Activated CD4-positive, alpha-beta T cell treated with anti-CD3 and anti-CD28 coated beads, Interleukin-2, Interleukin-6, amounts not matched to agents 100 ng/mL and 50 ng/mL, durations not matched to agents 16 hours and 8 hours (primary cell): ENCODE measurements around the gene RD3L.
A peak's percentile ranks its signal among the peaks of the same experiment; 100 is the strongest.
"Not testable (repeated sequence)": the region's sequence is repeated elsewhere in the genome, so short reads cannot be mapped to it uniquely, and the experiment has no call there.

ENCODE experiments used
- DNase-seq: peaks from one replicate; pipeline ENCODE4 v3.0.0-alpha.2; 2020

The RD3L gene

GRCh38 chr14:103941973-103942736, at the start of gene RD3L:
Gene RD3L, minus strand, starts transcription at chr14:103942529. Its CDS starts 834 bp downstream, at chr14:103941695.
- DNase-seq: no peak

- DNase-seq: no peak
Observed at GRCh38 chr14:103989964-103990363, 47.6 kb upstream of the RD3L start.

DNA sequence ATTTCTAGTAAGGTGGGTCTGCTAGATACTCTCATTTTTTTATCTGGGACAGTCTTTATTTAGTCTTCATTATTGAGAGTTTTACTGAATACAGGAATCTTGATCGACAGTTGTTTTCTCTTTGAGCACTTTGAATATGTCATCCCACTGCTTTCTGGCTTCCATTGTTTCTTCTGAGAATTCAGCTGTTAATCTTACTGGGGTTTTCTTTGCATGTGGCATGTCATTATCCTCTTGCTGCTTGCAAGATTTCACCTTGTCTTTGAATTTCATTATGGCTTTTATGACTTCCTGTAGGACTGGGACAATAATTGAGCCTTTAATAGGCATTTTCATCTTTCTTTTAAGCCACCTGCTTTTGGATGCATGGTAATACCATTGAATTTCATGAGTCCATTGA, 46.7 kb upstream of the RD3L start:
- DNase-seq: no peak

DNA sequence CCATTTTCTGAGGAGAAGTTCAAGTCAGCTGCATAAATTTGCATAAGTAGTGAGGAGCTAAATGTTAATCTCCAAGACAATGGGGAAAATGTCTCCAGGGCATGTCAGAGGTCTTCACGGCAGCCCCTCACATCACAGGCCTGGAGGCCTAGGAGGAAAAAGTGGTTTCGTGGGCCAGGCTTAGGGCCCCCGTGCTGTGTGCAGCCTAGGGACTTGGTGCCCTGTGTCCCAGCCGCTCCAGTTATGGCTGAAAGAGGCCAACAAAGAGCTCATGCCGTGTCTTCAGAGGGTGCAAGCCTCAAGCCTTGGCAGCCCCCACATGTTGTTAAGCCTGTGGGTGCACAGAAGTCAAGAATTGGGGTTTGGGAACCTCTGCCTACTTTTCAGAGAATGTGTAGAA, 41.9 kb upstream of the RD3L start:
- DNase-seq: no peak

DNA sequence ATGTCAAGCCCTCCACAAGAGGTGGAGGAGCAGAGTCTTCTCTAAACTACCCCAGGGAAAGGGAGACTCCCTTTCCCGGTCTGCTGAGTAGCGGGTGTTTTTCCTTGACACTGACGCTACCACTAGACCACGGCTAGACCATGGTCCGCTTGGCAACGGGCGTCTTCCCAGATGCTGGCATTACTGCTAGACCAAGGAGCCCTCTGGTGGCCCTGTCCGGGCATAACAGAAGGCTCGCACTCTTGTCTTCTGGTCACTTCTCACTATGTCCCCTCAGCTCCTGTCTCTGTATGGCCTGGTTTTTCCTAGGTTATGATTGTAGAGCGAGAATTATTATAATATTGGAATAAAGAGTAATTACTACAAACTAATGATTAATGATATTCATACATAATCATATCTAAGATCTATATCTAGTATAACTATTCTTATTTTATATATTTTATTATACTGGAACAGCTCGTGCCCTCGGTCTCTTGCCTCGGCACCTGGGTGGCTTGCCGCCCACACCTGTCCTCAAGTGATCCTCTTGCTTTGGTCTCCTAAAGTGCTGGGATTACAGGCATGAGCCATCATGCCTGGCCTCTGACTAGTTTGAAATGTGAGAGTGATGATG, 38.4 kb upstream of the RD3L start:
- DNase-seq: not testable (repeated sequence)

GRCh38 chr14:103974575-103974974, 32.2 kb upstream of the RD3L start:
- DNase-seq: no peak

DNA sequence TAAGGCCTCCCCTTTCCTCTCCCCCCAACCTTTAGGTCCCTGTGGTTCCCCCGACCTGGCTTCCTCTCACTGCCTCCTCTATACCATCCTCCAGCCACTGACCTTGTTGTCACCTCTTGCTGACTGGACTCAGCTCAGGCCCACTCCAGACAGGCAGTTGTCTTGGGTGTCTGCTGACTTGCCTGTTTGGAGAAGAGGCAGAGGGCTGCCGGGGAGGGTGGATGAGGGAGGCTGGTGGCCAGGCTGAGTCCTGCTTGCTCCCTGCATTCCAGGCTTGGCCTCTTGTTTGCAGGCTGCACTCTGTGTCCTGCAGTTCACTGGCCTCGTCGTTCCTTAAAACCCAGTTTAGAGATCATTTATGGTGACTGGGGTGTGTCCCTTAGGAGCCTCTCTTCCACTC, 31.0 kb upstream of the RD3L start:
- no peak for DNase-seq

- DNase-seq: no peak
Observed at GRCh38 chr14:103969961-103970360, 27.6 kb upstream of the RD3L start.

- no peak for DNase-seq
Observed at GRCh38 chr14:103966631-103967030, 24.3 kb upstream of the RD3L start.

- DNase-seq: no peak
Observed at GRCh38 chr14:103961928-103962578, 19.7 kb upstream of the RD3L start.

GRCh38 chr14:103960457-103961055, 18.2 kb upstream of the RD3L start:
- no peak for DNase-seq

GRCh38 chr14:103949131-103949790, 6.9 kb upstream of the RD3L start:
- DNase-seq: no peak

- DNase-seq: no peak
Observed at GRCh38 chr14:103948442-103948841, 6.1 kb upstream of the RD3L start.

GRCh38 chr14:103946975-103947374, 4.6 kb upstream of the RD3L start:
- no peak for DNase-seq

- DNase-seq: no peak
Observed at GRCh38 chr14:103943673-103944072, 1.3 kb upstream of the RD3L start.

GRCh38 chr14:103941462-103941861, 867 bp downstream of the RD3L start:
- no peak for DNase-seq

DNA sequence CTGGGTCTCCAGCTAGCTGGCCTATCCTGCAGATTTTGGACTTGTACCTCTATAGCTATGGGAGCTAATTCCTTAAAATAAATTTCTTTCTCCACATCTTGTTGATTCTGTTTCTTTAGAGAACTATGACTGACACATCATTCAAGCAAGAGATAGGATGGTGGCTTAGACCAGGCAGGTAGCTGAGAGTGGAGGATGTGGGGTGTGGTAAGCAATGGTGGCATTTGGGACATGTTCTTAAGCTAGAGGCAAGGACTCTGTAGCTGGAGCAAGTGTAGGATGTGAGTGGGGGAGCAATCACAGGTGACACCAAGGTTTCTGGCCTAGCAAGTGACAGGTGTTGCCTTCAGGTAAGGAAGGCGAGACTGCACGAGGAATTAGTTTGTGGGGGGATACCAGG, 7.2 kb downstream of the RD3L start:
- no peak for DNase-seq

DNA sequence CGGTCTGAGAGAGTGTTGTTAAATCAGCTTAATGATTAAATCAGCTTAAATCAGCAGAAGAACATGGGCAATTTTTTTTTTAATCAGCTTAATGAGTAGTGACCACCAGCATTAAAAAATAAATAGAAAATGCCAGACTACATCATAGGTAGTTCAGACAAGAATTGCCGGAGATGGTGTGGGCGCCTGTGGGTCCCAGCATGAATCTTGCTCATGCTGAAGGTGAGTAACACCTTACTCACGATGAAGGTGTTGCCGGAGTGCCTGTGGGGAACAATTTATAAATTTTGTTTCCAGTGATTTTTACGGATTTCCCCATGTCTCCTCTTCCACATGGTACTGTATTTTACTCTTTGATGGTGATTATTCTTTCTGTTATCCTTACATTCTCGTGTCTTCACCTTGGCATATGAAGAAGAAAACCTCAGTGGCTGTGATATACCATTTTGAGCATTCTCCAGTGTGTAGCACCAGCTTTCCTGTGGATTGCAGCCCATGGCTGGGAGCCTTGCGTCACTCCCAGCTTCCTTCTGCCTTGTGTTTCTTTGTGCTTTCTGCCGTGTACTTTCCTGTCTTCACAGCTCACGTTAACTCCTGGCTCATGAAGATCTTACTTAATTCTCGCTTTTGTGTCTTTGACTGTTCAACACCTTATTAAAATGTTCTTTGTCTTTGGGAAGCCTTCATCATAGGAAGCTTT, 9.4 kb downstream of the RD3L start:
- DNase-seq: no peak

DNA sequence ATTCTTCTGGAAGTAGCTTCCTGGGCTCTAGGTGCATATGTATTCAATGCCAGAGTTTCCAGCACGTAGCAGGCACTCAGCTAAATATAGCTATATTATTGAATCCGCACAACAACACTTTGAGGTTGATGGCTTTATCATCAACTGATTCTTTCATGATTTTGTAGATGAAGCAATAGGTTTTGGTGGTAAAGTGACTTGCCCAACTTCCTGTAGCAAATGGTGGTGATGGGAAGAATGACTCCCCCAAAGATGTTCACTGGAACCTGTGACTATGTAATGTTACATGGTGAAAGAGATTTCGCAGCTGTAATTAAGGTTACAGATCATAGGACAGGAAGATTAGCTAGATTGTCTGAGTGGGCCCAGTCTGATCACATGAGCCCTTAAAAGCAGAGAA, 10.9 kb downstream of the RD3L start:
- DNase-seq: peak; percentile 16

DNA sequence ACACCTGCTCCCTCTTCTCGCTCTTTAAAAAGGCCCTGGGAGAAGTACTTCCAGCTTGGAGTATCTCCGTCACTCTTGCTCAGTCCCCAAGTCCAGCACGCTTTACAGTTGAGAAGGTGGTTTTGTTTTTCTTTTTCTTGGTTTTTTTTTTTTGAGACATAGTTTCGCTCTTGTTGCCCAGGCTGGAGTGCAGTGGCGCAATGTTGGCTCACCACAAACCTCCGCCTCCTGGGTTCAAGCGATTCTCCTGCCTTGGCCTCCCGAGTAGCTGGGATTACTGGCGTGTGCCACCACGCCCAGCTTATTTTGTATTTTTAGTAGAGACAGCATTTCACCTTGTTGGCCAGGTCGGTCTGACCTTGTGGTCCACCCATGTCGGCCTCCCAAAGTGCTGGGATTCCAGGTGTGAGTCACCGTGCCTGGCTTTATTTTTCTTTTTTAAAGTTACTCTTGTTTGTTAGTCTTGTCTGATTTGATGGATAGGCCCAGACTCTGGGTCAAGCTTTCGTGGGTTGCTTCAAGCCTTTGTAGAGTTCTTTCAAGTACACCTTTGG, 12.2 kb downstream of the RD3L start:
- DNase-seq: no peak

DNA sequence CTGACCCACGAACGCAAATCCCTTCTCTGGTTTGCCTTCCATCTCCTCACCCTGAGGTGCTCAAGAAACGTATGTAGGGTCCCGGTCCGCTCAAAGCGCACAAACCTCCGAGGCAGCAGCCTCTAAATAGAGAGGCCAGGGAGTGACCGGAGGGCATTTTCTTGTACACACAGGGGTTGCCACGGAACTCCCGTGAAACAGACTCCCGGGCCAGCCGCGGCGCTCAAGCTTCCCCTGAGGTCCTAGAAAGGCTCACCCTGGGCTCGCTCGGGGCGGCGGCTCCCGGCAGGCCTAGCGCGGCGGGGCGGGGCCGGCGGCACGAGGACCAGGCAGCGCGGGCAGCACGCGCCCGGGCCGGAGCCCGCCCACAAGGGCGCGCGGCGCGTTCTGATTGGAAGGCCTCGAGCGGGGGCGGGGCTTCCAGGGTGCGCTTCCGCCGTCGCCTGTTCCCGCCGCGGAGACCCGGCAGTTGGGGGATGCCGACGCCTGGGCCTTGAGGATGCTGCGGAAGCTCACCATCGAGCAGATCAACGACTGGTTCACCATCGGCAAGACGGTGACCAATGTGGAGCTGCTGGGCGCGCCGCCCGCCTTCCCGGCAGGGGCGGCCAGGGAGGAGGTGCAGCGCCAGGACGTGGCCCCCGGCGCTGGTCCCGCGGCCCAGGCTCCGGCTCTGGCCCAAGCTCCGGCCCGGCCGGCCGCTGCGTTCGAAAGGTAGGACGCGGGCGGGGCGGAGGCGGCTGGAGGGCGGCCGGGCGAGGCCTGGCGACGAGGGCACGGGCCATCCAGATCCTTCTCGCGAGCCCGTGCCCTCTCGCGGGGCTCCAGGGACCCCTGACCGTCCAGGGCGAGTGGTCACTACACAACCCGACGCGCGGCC, 14.1 kb downstream of the RD3L start, which contains the start of gene TDRD9:
Gene TDRD9, plus strand, starts transcription at position 446 of the 880 bp plus-strand sequence. Its CDS starts 54 bp downstream, at position 500.
- DNase-seq: no peak
